AG09319 (cell line): ENCODE results near the gene JUND.

Source experiments
- DNase-seq: peaks from one replicate; pipeline ENCODE4 v3.0.0-alpha.2; 2010; ENCODE audit warnings: low read depth; ENCODE audit errors: extremely low read depth
- CTCF ChIP-seq: IDR thresholded peaks from 2 replicates; pipeline ENCODE4 v1.5.1; 2011; ENCODE audit warnings: low read depth, mild to moderate bottlenecking, inconsistent platforms, low read length, moderate library complexity

The JUND gene

GRCh38 chr19:18312092-18312534 is 30.7 kb upstream of the JUND start:
- no peak for TF ChIP-seq CTCF
- no peak for DNase-seq

- no peak for DNase-seq
- TF ChIP-seq CTCF: no peak
Measured at GRCh38 chr19:18311502-18312091, 30.2 kb upstream of the JUND start.

- DNase-seq: no peak
- no peak for TF ChIP-seq CTCF
Measured at GRCh38 chr19:18310966-18311365, 29.5 kb upstream of the JUND start.

GRCh38 chr19:18310118-18310909 is 28.9 kb upstream of the JUND start:
- no peak for DNase-seq
- no peak for TF ChIP-seq CTCF

- TF ChIP-seq CTCF: no peak
Measured at GRCh38 chr19:18309525-18310064, 28.2 kb upstream of the JUND start.

GRCh38 chr19:18308948-18309325 is 27.5 kb upstream of the JUND start:
- DNase-seq: no peak

More at GRCh38 chr19:18309525-18310064, 28.2 kb upstream of the JUND start:
- DNase-seq: no peak

More at GRCh38 chr19:18308948-18309325, 27.5 kb upstream of the JUND start:
- TF ChIP-seq CTCF: no peak
